Rectal smooth muscle tissue (tissue), 1 donor: ENCODE measurements around the gene KCNQ5.
"Not testable (repeated sequence)": the region's sequence is repeated elsewhere in the genome, so short reads cannot be mapped to it uniquely, and the experiment has no call there.

Experiments used
- H3K27ac ChIP-seq: one replicate; pipeline ENCODE4 v1.7.0; 2013; ENCODE audit warnings: low read depth, low read length, inconsistent platforms
- H3K27me3 ChIP-seq: one replicate; pipeline ENCODE4 v1.7.0; 2013; ENCODE audit warnings: low read length; ENCODE audit not compliant: control insufficient read depth, insufficient read depth
- H3K36me3 ChIP-seq: one replicate; pipeline ENCODE4 v1.7.0; 2013; ENCODE audit warnings: low read length; ENCODE audit not compliant: control insufficient read depth, insufficient read depth
- H3K4me1 ChIP-seq: one replicate; pipeline ENCODE4 v1.7.0; 2013; ENCODE audit warnings: low read length; ENCODE audit not compliant: control insufficient read depth, insufficient read depth
- H3K4me3 ChIP-seq: one replicate; pipeline ENCODE4 v1.7.0; 2013; ENCODE audit warnings: low read length
- H3K9ac ChIP-seq: one replicate; pipeline ENCODE4 v1.7.0; 2013; ENCODE audit warnings: low read length

KCNQ5 gene

DNA sequence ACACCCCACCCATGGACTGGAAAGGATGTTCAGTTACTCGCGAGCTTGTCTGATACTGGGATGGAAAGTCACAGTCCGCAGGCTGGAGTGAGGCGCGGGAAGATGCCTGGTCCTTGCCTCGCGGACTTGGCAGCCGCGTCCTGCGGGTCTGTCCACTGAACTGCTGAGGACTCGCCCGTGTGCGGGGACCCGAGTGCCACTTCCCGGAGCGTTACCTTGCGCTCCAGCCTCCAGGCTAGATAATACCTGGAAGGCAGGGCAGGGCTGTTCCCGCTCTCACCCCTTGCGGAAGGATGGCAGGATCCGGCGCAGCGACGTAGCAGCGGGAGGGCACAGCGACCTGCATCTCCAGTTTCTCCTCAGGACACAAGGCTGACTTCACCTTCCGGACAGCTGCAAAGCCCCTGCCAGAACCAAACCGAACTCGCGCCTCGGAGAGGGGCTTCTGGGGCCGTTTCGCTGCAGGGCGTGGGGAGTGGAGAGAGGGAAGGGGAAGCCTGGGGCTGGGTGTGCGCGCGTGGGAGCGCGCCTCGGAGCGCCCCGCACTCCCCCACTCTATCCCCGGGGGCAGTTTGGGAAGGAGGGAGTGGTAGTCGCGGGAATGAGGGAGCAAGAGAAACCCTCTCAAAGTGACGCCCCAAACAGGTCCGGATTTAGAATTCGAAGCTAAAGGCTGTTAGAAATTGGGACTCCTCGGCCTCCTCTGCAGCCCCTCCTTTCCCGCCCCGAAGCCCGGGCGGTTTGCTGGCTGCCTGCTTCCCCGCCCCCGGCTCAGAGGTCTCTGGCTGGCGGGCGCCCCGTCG is at the start of gene KCNQ5:
TSS of gene KCNQ5 (plus strand) at position 774 of the 803 bp plus-strand sequence.
- no peak within 1 kb of the TSS for H3K27ac ChIP-seq
- H3K36me3 ChIP-seq: no peaks in the 10 kb centered on the region
- no peak within 1 kb of the TSS for H3K9ac ChIP-seq
- peak within 1 kb of the TSS; percentile 61 for H3K4me3 ChIP-seq
- H3K4me1 ChIP-seq: peaks cover 13% of the 10 kb centered on the region
- peaks cover 16% of the 10 kb centered on the region for H3K27me3 ChIP-seq

- H3K27ac ChIP-seq: no peak overlapping the region
- H3K4me3 ChIP-seq: no peak overlapping the region
- H3K4me1 ChIP-seq: no peaks in the 10 kb centered on the region
- no peak overlapping the region for H3K9ac ChIP-seq
- H3K36me3 ChIP-seq: no peaks in the 10 kb centered on the region
- no peaks in the 10 kb centered on the region for H3K27me3 ChIP-seq
Measured at GRCh38 chr6:72579865-72580264, 42.0 kb upstream of the KCNQ5 start.

DNA sequence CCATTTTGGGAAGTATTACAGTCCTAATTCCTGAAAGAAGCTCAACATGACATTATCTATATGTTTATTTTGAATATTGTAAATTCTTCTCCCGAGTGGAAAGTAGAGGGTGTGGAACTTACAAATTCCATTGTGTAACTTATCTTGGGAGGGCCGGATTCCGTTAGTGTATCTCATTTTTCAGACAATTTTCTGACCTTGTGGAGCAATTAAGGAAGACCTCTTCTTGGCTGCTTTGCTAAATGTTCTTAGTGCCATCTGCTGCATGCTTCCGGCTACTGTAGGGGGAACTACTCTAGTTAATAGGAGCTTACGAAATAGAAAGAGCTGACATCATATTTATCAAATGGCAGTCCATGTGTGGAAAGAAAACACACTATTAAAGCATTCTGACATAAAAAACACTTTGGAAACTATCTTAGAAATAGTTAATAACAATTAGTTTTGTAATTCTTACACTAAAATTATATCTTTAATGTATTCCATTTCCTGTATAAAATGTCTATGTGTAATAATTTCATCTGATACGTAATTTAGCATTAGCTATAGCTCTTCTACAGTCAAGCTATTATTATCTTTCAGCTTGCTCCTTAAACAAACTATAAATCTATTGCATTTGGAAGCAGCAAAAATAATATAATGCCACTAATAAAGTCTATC is 41.5 kb upstream of the KCNQ5 start:
- Histone ChIP-seq H3K4me1 (no peaks in the 10 kb centered on the region), H3K9ac (no peak overlapping the region), H3K36me3 (no peaks in the 10 kb centered on the region), H3K27ac (no peak overlapping the region), H3K27me3 (no peaks in the 10 kb centered on the region), H3K4me3 (no peak overlapping the region)

- H3K36me3 ChIP-seq, H3K27me3 ChIP-seq, H3K4me3 ChIP-seq, H3K9ac ChIP-seq, H3K27ac ChIP-seq, H3K4me1 ChIP-seq: not testable (repeated sequence)
Measured at GRCh38 chr6:72580950-72581349, 40.9 kb upstream of the KCNQ5 start.

DNA sequence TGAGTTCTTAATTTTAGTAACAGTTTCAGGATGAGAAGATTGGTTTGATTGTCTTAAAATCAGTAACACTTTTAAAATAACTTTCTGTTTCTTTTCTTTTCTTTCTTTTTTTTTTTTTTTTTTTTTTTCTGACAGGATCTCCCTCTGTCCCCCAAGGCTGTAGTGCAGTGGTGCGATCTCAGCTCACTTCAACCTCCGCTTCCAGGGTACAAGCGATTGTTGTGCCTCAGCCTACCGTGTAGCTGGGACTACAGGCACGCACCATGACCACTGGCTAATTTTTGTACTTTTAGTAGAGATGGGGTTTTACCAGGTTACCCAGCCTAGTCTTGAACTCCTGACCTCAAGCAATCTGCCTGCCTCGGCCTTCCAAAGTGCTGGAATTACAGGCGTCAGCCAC is 33.7 kb upstream of the KCNQ5 start:
- Histone ChIP-seq H3K27ac (no peak overlapping the region), H3K36me3 (no peaks in the 10 kb centered on the region), H3K27me3 (no peaks in the 10 kb centered on the region), H3K4me1 (no peaks in the 10 kb centered on the region), H3K4me3 (no peak overlapping the region), H3K9ac (no peak overlapping the region)

DNA sequence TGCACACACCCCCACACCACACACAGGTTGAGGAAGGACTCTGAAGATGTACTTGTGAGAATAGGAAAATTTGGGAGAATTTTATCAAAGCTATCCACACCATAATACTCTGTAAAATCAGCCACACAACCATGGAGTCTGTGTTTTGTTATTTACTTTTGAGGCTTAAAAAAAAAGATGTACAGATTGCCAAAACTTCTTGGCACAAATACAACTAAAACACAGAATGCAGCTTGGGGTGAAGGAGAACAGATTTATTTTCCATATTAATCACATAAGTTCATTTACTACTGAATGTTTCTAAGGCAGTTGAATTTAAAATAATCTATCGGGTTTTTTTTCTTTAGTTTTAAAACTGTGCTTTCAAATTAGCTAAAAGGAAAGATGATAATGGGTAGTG is 32.8 kb upstream of the KCNQ5 start:
- H3K9ac ChIP-seq: no peak overlapping the region
- H3K4me3 ChIP-seq: no peak overlapping the region
- no peaks in the 10 kb centered on the region for H3K27me3 ChIP-seq
- no peak overlapping the region for H3K27ac ChIP-seq
- no peaks in the 10 kb centered on the region for H3K4me1 ChIP-seq
- H3K36me3 ChIP-seq: no peaks in the 10 kb centered on the region

- H3K27me3 ChIP-seq: no peaks in the 10 kb centered on the region
- H3K4me3 ChIP-seq: no peak overlapping the region
- no peaks in the 10 kb centered on the region for H3K4me1 ChIP-seq
- H3K27ac ChIP-seq: no peak overlapping the region
- no peak overlapping the region for H3K9ac ChIP-seq
- H3K36me3 ChIP-seq: no peaks in the 10 kb centered on the region
Measured at GRCh38 chr6:72595812-72596211, 26.1 kb upstream of the KCNQ5 start.

GRCh38 chr6:72616406-72617015 is 5.4 kb upstream of the KCNQ5 start:
- Histone ChIP-seq H3K27ac (no peak overlapping the region), H3K27me3 (peaks cover 6% of the 10 kb centered on the region), H3K4me3 (no peak overlapping the region), H3K4me1 (peaks cover 9% of the 10 kb centered on the region), H3K36me3 (no peaks in the 10 kb centered on the region), H3K9ac (no peak overlapping the region)

DNA sequence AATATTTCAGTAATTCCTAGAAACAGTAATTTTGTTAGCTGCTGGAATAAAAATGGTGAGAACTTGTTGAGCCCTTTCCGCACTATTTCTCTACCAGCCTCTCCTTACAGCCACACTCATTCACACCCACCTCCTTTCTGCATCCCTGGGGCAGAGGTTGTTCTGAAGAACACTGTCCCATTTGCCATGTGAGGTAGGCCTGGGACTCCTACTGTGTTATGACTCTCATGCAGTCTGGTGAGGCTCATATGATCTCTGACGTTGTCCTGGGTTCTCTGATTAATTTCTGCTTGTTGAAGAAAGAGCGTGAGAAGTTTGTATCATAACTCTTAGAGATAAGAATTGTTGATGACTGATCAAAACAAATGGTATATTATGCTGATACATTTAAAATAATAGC is 4.1 kb upstream of the KCNQ5 start:
- H3K4me3 ChIP-seq: no peak overlapping the region
- H3K27me3 ChIP-seq: peaks cover 11% of the 10 kb centered on the region
- no peaks in the 10 kb centered on the region for H3K36me3 ChIP-seq
- H3K9ac ChIP-seq: no peak overlapping the region
- peaks cover 9% of the 10 kb centered on the region for H3K4me1 ChIP-seq
- H3K27ac ChIP-seq: no peak overlapping the region

DNA sequence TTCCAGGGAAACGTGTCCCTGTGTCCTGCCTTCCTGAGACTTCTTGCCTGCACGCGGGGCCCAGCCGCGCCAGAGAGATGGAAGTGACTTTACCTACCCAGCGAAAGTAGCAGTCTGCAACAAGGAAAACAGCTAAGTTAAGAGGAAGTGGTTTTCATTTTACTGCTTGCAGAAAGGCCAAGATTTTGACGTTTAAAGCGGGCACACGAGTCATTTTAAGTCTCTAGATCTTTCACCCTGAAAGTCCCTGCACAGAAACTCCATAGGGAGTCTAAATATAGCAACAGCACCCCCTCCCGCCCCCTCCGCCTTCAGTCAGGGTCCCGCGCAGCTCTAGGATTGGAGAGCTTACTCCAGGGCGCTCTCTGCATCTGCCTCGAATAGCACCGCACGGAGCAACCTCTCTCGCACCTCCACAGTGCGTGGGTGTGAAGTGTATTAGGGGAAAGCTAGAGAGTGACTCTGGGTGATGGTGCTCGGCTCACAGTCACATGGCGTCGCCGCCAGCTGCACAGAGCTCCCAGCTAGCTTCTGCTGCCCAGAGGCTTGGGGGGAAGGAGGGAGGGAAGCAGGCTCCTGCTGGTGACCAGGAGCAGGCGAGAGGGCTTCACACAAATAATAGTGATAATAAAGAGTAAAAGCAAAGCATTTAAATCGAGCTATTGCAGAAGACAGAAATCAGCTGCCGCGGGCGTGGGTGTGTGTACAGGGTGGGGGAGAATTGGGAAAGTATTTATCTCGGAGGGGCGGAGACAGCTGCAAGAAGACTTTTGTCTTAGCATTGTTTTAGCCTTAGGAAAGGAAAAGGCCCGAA is 1.8 kb upstream of the KCNQ5 start:
- Histone ChIP-seq H3K27me3 (peaks cover 16% of the 10 kb centered on the region), H3K4me3 (peak overlapping the region; percentile 61), H3K36me3 (no peaks in the 10 kb centered on the region), H3K9ac (no peak overlapping the region), H3K4me1 (peaks cover 13% of the 10 kb centered on the region), H3K27ac (no peak overlapping the region)

GRCh38 chr6:72620871-72621290 is 983 bp upstream of the KCNQ5 start:
- no peak overlapping the region for H3K9ac ChIP-seq
- peak overlapping the region; percentile 61 for H3K4me3 ChIP-seq
- H3K4me1 ChIP-seq: peaks cover 13% of the 10 kb centered on the region
- no peaks in the 10 kb centered on the region for H3K36me3 ChIP-seq
- no peak overlapping the region for H3K27ac ChIP-seq
- peaks cover 16% of the 10 kb centered on the region for H3K27me3 ChIP-seq
